Thyroid gland (tissue), 4 donors: ENCODE results near the gene LST1.

ENCODE experiments used
- POLR2A ChIP-seq, 2 donors: fragments of 450-650 bp; IDR thresholded peaks; one replicate each; pipeline ENCODE4 v1.6.1; 2017; ENCODE audit warnings: antibody characterized with exemption in 2 of 2, mild to moderate bottlenecking in 2 of 2, moderate library complexity in 1 of 2
- TF ChIP-seq, protein P1 (sequence below), 6 experiments: fragments of 200-600 bp in 3 of 6; fragments of 450-650 bp in 3 of 6; sonication (generic) in 3 of 6; IDR thresholded peaks; one replicate each; pipeline ENCODE4 v1.5.1; 2016 to 2019; ENCODE audit warnings: antibody characterized with exemption in 6 of 6, mild to moderate bottlenecking in 2 of 6, inconsistent platforms in 1 of 6, moderate library complexity in 1 of 6

GRCh38 chr6:31588871-31589650 lies 3.0 kb downstream of the LST1 start:
- TF ChIP-seq, protein P1, sequence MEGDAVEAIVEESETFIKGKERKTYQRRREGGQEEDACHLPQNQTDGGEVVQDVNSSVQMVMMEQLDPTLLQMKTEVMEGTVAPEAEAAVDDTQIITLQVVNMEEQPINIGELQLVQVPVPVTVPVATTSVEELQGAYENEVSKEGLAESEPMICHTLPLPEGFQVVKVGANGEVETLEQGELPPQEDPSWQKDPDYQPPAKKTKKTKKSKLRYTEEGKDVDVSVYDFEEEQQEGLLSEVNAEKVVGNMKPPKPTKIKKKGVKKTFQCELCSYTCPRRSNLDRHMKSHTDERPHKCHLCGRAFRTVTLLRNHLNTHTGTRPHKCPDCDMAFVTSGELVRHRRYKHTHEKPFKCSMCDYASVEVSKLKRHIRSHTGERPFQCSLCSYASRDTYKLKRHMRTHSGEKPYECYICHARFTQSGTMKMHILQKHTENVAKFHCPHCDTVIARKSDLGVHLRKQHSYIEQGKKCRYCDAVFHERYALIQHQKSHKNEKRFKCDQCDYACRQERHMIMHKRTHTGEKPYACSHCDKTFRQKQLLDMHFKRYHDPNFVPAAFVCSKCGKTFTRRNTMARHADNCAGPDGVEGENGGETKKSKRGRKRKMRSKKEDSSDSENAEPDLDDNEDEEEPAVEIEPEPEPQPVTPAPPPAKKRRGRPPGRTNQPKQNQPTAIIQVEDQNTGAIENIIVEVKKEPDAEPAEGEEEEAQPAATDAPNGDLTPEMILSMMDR (IDR thresholded peaks at IDR 0.05), result no peak
- no peak for TF ChIP-seq POLR2A (IDR thresholded peaks at IDR 0.05)
